Esophagus muscularis mucosa (tissue), 4 donors: Measurements from ENCODE around the gene NAAA.

Experiments used
- EP300 ChIP-seq: sonication (generic); formaldehyde crosslinking; IDR thresholded peaks from one replicate; pipeline ENCODE4 v1.6.1; 2017; ENCODE audit warnings: antibody characterized with exemption
- POLR2A ChIP-seq: fragments of 450-650 bp; IDR thresholded peaks from one replicate; pipeline ENCODE4 v1.6.1; 2017; ENCODE audit warnings: antibody characterized with exemption, moderate library complexity, mild to moderate bottlenecking, low read depth
- POLR2AphosphoS5 ChIP-seq, 2 donors: sonication (generic); formaldehyde crosslinking; IDR thresholded peaks; one replicate each; pipeline ENCODE4 v1.6.1; 2017; ENCODE audit warnings: antibody characterized with exemption in 2 of 2
- TF ChIP-seq, protein P1 (sequence below), 3 experiments: fragments of 200-600 bp in 2 of 3; fragments of 450-650 bp in 1 of 3; sonication (generic) in 2 of 3; IDR thresholded peaks; one replicate each; pipeline ENCODE4 v1.5.1; 2017 to 2019; ENCODE audit warnings: antibody characterized with exemption in 3 of 3, mild to moderate bottlenecking in 2 of 3, moderate library complexity in 1 of 3

DNA sequence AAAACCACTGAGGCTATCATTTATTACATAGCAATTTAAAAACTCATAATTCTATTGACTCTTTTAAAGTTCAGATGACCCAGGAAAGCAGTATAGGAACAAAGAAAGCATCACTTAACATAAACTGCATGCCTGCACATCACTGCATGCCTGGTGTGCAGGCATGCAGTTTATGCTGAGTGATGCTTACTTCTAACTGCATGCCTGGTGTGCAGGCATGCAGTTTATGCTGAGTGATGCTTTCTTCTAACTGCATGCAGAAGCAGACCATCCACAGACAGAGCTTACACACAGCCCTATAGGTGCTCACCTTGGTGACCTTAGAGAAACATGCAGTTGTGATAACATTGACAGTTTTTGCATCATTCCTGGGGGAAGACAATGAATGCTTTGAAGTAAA is 33.0 kb upstream of the NAAA start:
- no peak for TF ChIP-seq POLR2A
- TF ChIP-seq, protein P1, sequence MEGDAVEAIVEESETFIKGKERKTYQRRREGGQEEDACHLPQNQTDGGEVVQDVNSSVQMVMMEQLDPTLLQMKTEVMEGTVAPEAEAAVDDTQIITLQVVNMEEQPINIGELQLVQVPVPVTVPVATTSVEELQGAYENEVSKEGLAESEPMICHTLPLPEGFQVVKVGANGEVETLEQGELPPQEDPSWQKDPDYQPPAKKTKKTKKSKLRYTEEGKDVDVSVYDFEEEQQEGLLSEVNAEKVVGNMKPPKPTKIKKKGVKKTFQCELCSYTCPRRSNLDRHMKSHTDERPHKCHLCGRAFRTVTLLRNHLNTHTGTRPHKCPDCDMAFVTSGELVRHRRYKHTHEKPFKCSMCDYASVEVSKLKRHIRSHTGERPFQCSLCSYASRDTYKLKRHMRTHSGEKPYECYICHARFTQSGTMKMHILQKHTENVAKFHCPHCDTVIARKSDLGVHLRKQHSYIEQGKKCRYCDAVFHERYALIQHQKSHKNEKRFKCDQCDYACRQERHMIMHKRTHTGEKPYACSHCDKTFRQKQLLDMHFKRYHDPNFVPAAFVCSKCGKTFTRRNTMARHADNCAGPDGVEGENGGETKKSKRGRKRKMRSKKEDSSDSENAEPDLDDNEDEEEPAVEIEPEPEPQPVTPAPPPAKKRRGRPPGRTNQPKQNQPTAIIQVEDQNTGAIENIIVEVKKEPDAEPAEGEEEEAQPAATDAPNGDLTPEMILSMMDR (IDR thresholded peaks at IDR 0.05), result no peak
- no peak for TF ChIP-seq EP300
- TF ChIP-seq POLR2AphosphoS5 (IDR thresholded peaks at IDR 0.05), result no peak
